Measurements from ENCODE around the gene CREB3L1.

CREB3L1 gene

GRCh38 chr11:46346886-46347636, 69.6 kb downstream of the CREB3L1 start, which contains the start of gene DGKZ:
Gene DGKZ (plus strand): TSS chr11:46347463. CDS start chr11:46347660, 197 bp downstream.
- DNase-seq, result peak; percentile 92

DNA sequence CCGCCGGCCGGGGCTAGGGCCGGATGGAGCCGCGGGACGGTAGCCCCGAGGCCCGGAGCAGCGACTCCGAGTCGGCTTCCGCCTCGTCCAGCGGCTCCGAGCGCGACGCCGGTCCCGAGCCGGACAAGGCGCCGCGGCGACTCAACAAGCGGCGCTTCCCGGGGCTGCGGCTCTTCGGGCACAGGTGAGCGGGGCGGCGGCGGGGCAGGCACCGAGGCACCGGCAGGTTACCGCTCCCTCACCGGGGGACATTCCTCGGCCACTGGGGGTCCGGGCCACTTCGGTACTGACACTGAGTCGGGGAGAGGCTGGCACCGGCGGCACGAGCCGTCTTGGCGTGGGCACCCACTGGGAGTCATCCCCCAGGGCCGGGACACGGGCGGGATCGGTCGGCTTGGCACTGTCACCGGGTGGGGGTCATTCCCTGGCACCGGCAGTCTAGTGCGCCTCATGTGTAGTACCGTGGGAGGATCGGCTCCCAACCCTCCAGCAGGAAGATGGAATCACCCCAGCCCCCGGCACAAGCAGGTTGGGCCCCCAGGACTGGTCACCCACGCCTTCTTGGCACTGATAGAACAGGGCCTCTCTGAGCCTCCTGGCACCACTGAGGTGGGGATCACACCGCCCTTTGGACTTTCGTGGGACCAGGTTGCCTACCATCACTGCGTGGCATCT, 70.3 kb downstream of the CREB3L1 start:
- no peak for DNase-seq

GRCh38 chr11:46348566-46349401, 71.3 kb downstream of the CREB3L1 start:
- no peak for DNase-seq

DNA sequence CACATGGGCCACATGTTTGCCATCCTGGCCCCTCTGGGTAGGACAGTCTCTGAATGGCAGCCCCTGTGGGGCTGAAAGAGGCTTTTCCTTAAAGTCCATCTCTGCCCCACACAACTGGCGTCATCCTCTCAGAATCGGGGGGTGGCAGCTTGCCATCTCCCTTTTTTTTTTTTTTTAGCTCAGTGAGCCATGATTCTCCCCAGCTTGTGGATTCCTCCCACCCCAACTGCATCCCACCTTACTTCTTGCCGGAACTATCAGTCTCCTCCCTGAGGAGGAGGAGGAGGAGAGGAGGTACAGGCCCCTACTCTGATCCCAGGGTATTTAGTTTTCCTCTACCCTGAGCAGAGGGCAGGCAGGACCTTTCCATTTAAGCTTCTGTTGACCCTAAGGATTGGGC, 73.2 kb downstream of the CREB3L1 start:
- no peak for DNase-seq

DNA sequence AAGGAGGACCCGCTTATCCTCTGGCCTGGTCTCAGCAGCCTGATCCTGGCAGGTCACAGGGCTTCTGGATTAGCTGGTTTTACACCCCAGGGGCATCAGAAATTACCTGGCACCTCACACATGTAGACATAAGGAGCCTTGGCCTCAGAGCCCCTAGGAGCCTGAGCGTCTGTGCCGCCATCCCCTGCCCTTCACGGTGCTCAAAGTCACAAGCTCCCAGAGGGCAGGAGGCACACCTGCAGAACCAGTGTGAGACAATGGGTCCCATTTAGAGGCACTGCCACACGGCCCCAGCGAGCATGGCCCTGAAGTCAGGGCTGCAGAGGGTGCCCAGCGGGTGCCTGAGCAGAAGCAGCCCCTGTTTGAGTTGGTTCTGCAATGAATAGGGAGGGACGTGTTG, 73.7 kb downstream of the CREB3L1 start:
- DNase-seq, result no peak

- DNase-seq, result no peak
These were observed 74.1 kb downstream of the CREB3L1 start for GRCh38 chr11:46351606-46352005.

GRCh38 chr11:46352063-46352841, 74.8 kb downstream of the CREB3L1 start:
- no peak for DNase-seq

GRCh38 chr11:46353698-46354097, 76.2 kb downstream of the CREB3L1 start:
- DNase-seq, result no peak

DNA sequence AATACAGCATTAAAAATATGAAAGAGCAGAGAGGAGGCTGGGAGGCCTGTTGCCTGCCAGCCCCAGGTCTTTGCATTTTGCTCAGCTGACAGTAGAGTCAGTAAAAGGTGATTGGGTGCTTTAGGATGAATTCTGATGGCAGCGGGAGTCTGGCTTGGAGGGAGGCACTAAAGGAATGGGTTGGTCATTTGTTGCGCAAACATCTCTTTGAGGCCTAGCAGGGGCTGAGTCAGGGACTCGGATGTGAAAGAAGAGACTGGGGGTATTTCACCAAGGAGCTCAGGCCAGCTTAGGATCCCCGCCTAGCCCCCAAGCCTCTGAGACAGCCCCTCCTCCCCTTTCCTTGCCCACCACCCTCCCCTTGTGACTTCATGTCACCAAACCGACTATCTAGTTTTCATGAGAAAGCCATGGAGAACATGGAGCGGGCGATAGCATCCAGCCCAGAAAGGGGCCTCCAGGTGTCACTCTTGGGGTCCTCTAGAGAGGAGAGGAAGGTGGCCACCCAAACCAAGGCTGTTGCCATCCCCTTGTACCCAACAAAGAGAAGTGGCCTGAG, 79.5 kb downstream of the CREB3L1 start:
- DNase-seq, result no peak

GRCh38 chr11:46357483-46357936, 80.0 kb downstream of the CREB3L1 start:
- no peak for DNase-seq

- DNase-seq, result no peak
These were observed 82.5 kb downstream of the CREB3L1 start for GRCh38 chr11:46359953-46360352.

- DNase-seq, result no peak
These were observed 83.4 kb downstream of the CREB3L1 start for GRCh38 chr11:46360878-46361277.

GRCh38 chr11:46361283-46362155, 84.1 kb downstream of the CREB3L1 start:
- peak; percentile 85 for DNase-seq

GRCh38 chr11:46362156-46363030, 84.9 kb downstream of the CREB3L1 start:
- DNase-seq, result no peak

- peak; percentile 69 for DNase-seq
These were observed 85.6 kb downstream of the CREB3L1 start for GRCh38 chr11:46363031-46363407.

DNA sequence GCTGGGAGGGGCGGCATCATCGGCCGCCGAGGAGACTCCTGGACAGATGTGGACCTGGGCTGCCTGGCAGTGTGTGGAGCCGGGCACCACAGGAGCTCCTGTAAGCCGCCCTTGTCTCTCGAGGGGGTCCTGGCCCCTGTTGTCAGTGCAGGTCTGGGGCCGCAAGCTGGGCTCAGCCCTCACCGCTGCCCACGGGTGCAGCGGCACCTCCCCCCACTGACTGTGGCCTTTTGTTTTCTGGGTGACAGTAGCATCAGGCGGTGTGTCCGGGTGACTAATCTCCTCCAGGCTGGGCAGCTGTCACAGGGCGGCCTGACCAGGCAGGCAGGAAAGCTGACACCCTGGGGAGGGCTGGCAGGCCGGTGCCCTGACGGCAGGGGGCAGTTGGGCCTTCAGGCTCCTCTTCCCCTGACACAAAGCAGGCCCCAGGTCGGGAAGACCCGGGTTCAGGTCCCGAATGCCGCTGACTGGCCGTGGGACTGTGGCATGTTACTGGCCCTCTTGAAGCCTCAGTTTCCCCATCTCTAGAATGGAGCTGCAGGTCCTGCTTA, 86.1 kb downstream of the CREB3L1 start:
- peak; percentile 72 for DNase-seq

GRCh38 chr11:46364056-46364455, 86.6 kb downstream of the CREB3L1 start:
- DNase-seq, result no peak

GRCh38 chr11:46364791-46365190, 87.3 kb downstream of the CREB3L1 start:
- DNase-seq, result no peak

GRCh38 chr11:46366260-46366659, 88.8 kb downstream of the CREB3L1 start:
- no peak for DNase-seq

DNA sequence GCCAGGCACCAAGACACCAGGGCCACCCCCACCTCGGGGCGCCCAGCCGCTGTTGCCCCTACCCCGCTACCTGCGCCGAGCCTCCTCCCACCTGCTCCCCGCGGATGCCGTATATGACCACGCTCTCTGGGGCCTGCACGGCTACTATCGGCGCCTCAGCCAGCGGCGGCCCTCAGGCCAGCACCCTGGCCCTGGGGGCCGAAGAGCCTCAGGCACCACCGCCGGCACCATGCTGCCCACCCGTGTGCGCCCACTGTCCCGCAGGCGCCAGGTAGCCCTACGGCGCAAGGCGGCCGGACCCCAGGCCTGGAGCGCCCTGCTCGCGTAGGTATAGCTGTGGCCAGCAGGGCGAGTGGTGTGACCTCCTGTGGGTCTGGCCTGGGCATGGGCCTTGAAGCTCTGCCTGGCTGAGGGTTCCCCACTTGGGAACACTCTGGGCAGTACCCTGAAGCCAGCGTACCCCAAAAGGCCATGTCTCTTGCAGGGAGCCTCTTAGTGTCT, 89.2 kb downstream of the CREB3L1 start:
- DNase-seq, result no peak

All from femur (tissue), 1 donor.